ENCODE measurements around the gene MDK.

The MDK gene, protein sequence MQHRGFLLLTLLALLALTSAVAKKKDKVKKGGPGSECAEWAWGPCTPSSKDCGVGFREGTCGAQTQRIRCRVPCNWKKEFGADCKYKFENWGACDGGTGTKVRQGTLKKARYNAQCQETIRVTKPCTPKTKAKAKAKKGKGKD

DNA sequence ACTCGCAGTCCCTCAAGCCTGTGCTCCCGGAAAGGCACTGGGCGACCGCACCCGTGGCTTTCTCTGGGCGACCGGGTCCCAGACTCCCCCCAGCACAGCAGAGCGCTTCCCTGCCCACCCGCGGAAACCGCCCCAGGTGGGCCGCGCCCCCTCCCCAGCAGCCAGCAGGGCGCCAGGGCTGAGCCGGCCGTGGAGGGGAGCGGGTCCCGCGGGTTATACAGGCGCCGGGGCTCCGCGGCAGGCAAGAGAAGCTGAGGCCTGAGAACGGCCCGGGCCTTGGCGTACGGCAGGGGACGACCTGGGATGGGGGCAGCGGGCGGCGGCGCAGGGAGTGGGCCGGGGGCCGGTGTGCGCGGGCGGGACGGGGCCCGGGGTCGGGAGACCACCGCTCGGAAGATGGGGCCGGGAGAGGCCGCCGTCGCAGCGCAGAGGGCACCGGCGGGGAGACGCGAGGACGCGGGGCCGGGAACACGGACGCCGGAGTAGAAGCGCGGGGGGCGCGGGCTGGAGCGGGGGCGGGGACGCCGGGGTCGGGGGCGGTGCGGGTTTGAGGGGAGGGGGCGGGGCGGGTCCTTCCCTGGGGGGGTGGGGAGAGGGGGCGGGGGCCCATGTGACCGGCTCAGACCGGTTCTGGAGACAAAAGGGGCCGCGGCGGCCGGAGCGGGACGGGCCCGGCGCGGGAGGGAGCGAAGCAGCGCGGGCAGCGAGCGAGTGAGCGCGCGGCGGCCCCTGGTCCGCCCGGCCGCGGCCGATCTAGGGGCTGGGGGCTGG lies at the start of gene MDK:
Gene MDK (plus strand): TSS at position 622 of the 771 bp plus-strand sequence. CDS start 389 bp downstream, outside the sequence.
- H3K36me3 ChIP-seq (ENCODE audit: control insufficient read depth in 1 of 2, insufficient read depth in 2 of 2, low read length in 2 of 2) = peaks cover 3 to 20% of the 10 kb centered on the region in 2 donors
- H3K4me1 ChIP-seq (ENCODE audit: control insufficient read depth in 1 of 2, insufficient read depth in 2 of 2, low read length in 2 of 2) = peaks cover 0 to 20% of the 10 kb centered on the region in 2 donors
- H3K9me3 ChIP-seq (ENCODE audit: control insufficient read depth in 1 of 2, low read length in 2 of 2) = no peaks in the 10 kb centered on the region
- peak within 1 kb of the TSS; percentile 62 to 73 for H3K4me3 ChIP-seq (ENCODE audit: low read depth in 1 of 2, low read length in 2 of 2)
- no peak within 1 kb of the TSS for H3K27ac ChIP-seq (ENCODE audit: low read length)
- H3K27me3 ChIP-seq (ENCODE audit: low read depth, low read length) = no peaks in the 10 kb centered on the region

DNA sequence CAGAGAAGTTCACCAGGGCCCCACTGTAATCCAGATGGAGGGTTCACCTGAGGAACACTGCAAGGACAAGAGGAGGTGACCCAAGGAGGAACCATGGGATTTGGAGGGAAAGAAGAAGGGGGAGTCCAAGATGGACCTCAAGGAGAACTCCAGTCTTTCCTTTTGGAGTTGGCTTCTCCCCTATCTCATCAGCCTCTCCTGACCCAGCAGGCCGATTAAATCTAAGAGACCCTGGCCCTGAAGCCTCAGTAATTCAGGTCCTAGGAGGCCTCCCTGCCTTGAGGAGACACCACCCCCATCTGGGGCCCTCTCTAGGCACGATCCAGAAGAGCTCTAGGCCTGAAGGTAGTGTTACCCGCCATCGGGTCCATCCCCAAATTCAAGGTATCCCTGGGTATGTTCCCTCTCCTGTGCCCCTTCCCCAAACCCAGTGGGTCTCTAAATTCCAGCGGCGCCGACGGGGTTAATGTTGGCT lies 49.3 kb upstream of the MDK start:
- Histone ChIP-seq H3K9me3 (ENCODE audit: control insufficient read depth in 1 of 2, low read length in 2 of 2) (no peaks in the 10 kb centered on the region), H3K4me1 (ENCODE audit: control insufficient read depth in 1 of 2, insufficient read depth in 2 of 2, low read length in 2 of 2) (peaks cover 4 to 19% of the 10 kb centered on the region in 2 donors), H3K27me3 (ENCODE audit: low read depth, low read length) (peaks cover 32% of the 10 kb centered on the region), H3K4me3 (ENCODE audit: low read depth in 1 of 2, low read length in 2 of 2) (peak overlapping the region in 1 of 2 donors; percentile 65), H3K27ac (ENCODE audit: low read length) (no peak overlapping the region), H3K36me3 (ENCODE audit: control insufficient read depth in 1 of 2, insufficient read depth in 2 of 2, low read length in 2 of 2) (no peaks in the 10 kb centered on the region)

DNA sequence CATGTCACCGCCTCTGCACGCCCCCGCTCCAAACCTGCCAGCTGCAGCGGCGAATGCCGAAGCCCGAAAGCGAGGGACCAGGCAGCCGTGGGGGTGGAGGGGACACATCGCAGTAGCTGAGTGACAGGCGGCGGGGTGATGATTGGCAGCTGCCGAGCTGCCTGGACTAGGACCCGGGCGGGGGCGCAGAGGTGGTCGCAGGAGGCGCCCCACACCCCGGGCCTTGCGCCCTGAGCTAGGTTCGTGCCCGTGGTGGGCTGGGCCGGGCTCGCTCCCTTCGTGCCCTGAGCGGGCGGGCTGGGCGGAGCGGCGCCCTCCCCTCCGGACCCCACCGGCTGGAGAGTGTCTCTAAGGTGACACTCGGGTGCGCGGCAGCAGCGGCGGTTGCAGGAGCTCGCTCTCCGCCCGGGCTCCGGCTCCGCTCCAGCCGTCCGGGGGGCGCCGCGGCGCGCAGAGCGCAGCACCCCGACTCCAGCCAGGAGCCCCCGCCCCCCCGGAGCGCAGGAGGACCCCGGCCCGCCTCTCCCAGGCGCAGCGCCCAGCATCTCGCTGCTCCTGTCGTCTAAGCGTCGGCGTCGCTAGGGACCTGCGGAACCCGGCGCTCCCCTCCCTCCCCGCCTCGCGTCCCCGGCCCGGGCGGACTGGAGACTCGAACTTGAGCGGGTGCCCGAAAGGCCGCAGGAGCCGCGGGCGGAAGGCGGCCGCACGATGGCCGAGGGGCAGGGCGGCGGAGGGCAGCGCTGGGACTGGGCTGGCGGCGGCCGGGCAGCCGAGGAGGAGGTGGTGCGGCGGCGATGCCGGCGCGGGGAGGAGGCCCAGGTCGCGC lies 48.7 kb upstream of the MDK start:
- Histone ChIP-seq H3K27ac (ENCODE audit: low read length) (no peak overlapping the region), H3K27me3 (ENCODE audit: low read depth, low read length) (peaks cover 32% of the 10 kb centered on the region), H3K9me3 (ENCODE audit: control insufficient read depth in 1 of 2, low read length in 2 of 2) (no peaks in the 10 kb centered on the region), H3K4me3 (ENCODE audit: low read depth in 1 of 2, low read length in 2 of 2) (peak overlapping the region in 1 of 2 donors; percentile 65), H3K4me1 (ENCODE audit: control insufficient read depth in 1 of 2, insufficient read depth in 2 of 2, low read length in 2 of 2) (peaks cover 4 to 19% of the 10 kb centered on the region in 2 donors), H3K36me3 (ENCODE audit: control insufficient read depth in 1 of 2, insufficient read depth in 2 of 2, low read length in 2 of 2) (no peaks in the 10 kb centered on the region)

DNA sequence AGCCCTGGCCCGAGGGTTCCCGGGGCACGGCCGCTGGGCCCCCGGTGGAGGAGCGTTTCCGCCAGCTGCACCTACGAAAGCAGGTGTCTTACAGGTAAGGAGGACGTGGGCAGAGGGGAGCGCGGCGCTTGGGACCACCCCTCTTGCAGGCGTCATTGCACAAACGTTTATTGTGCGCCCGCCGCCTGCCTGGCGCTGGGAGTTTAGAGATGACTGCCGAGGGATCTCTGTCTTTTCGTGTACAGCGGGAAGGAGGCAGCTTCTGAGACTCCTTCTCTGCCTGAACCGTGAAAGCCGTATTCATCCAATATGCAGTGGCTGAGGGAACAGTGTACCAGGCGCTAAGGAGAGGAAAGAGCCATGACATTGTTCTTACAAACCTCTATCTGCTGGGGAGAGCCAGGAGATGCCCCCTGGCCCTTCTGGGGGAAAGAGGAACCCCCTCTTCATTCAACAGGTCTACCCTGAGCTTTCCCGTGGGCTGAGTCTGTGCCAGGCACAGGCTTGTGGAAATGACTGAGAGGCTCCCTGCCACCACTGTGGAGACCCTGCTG lies 48.0 kb upstream of the MDK start:
- Histone ChIP-seq H3K4me3 (ENCODE audit: low read depth in 1 of 2, low read length in 2 of 2) (peak overlapping the region in 1 of 2 donors; percentile 65), H3K9me3 (ENCODE audit: control insufficient read depth in 1 of 2, low read length in 2 of 2) (no peaks in the 10 kb centered on the region), H3K4me1 (ENCODE audit: control insufficient read depth in 1 of 2, insufficient read depth in 2 of 2, low read length in 2 of 2) (peaks cover 4 to 25% of the 10 kb centered on the region in 2 donors), H3K27ac (ENCODE audit: low read length) (no peak overlapping the region), H3K27me3 (ENCODE audit: low read depth, low read length) (peaks cover 32% of the 10 kb centered on the region), H3K36me3 (ENCODE audit: control insufficient read depth in 1 of 2, insufficient read depth in 2 of 2, low read length in 2 of 2) (no peaks in the 10 kb centered on the region)

DNA sequence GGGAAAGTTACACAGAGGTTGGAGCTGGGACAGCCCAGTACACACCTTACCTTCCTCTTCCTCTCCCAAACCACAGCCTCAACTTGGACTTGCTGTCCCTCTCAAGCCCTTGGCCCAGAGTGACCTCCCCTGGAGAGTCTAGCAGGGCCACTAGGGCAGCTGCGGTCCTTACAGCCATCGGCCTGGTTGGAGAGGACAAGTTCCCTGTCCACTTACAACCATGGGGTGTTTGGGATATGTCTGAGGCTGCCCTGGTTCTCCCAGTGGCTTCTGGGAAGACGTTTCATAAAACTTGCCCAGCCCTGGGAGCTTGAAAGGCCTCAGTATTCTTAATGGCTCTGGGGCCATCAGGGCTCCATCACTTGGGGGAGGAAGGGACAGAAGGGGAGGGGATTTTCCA lies 47.3 kb upstream of the MDK start:
- Histone ChIP-seq H3K27me3 (ENCODE audit: low read depth, low read length) (peaks cover 32% of the 10 kb centered on the region), H3K4me3 (ENCODE audit: low read depth in 1 of 2, low read length in 2 of 2) (no peak overlapping the region), H3K27ac (ENCODE audit: low read length) (no peak overlapping the region), H3K9me3 (ENCODE audit: control insufficient read depth in 1 of 2, low read length in 2 of 2) (no peaks in the 10 kb centered on the region), H3K36me3 (ENCODE audit: control insufficient read depth in 1 of 2, insufficient read depth in 2 of 2, low read length in 2 of 2) (no peaks in the 10 kb centered on the region), H3K4me1 (ENCODE audit: control insufficient read depth in 1 of 2, insufficient read depth in 2 of 2, low read length in 2 of 2) (peaks cover 6 to 32% of the 10 kb centered on the region in 2 donors)

DNA sequence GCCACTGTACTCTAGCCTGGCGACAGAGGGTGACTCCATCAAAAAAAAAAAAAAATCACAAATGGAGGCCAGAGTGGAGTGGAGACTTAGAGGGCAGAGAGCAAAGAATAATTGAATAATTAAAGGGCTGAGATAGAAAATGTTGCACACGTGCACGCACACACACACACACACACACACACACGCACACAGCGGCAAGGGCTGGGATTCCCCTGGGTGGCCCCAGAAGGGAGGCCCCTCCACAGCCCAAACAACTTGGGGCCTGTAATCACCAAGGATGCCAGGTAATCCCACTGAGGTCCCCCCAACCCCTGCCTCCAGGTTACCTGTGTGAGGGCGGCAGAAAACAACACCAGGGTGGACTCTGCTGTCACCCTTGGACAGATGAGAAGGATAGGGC lies 46.2 kb upstream of the MDK start:
- Histone ChIP-seq H3K4me3 (ENCODE audit: low read depth in 1 of 2, low read length in 2 of 2) (no peak overlapping the region), H3K27me3 (ENCODE audit: low read depth, low read length) (peaks cover 27% of the 10 kb centered on the region), H3K27ac (ENCODE audit: low read length) (no peak overlapping the region), H3K9me3 (ENCODE audit: control insufficient read depth in 1 of 2, low read length in 2 of 2) (no peaks in the 10 kb centered on the region), H3K4me1 (ENCODE audit: control insufficient read depth in 1 of 2, insufficient read depth in 2 of 2, low read length in 2 of 2) (peaks cover 10 to 38% of the 10 kb centered on the region in 2 donors), H3K36me3 (ENCODE audit: control insufficient read depth in 1 of 2, insufficient read depth in 2 of 2, low read length in 2 of 2) (no peaks in the 10 kb centered on the region)

DNA sequence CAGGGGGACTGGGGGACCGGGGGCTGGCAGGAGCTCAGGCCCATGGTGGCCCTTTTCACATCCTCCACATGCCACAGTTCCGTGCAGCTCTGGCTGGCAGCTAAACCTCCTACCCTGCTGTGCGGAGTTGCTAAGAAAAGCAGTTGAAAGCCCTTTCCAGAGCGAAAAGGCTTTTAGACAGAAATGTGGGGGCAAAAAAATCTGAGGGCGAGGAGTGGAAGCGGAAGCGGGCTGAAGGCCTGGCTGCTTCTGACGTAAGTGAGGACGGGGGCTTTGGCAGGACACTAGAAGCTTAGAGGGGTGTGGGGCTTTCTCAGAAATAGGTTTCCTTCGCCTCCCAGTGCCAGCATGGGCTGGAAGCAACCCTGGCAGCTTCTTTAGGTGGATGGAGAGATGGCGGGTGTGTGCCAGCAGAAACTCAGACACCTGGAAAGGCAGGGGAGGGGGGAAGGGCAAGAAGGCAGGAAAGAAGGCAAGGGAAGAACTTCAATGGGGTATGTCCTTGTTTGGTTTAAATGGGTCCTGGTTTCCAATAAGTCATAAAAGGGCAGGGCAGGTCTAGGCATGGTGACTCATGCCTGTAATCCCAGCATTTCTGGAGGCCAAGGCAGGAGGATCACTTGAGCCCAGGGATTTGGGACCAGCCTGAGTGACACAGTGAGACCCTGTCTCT lies 45.4 kb upstream of the MDK start:
- peaks cover 23% of the 10 kb centered on the region for H3K27me3 ChIP-seq (ENCODE audit: low read depth, low read length)
- no peaks in the 10 kb centered on the region for H3K9me3 ChIP-seq (ENCODE audit: control insufficient read depth in 1 of 2, low read length in 2 of 2)
- H3K27ac ChIP-seq (ENCODE audit: low read length) = no peak overlapping the region
- H3K4me3 ChIP-seq (ENCODE audit: low read depth in 1 of 2, low read length in 2 of 2) = no peak overlapping the region
- no peaks in the 10 kb centered on the region for H3K36me3 ChIP-seq (ENCODE audit: control insufficient read depth in 1 of 2, insufficient read depth in 2 of 2, low read length in 2 of 2)
- H3K4me1 ChIP-seq (ENCODE audit: control insufficient read depth in 1 of 2, insufficient read depth in 2 of 2, low read length in 2 of 2) = peaks cover 10 to 35% of the 10 kb centered on the region in 2 donors

DNA sequence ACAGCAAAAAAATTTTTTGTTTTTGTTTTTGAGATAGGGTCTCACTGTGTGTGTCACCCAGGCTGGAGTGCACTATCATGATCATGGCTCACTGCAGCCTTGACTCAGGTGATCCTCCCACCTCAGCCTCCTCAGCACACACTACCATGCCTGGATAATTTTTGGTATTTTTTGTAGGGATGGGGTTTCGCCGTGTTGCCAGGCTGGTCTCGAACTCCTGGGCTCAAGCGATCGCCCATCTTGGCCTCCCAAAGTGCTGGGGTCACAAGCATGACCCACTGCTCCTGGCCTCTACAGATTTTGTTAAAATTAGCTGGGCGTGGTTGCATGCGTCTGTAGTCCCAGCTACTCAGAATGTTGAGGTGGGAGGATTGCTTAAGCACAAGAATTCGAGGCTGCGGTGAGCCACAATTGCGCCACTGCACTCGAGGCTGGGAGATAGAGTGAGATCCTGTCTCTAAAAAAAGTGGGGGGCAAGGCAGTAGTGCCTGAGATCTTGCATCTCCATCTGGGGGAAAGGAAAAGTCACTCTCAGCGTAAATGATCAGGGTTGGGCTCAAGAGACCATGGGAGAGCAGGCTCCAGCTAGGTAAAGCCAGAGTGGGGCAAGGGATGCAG lies 44.8 kb upstream of the MDK start:
- Histone ChIP-seq H3K27ac (ENCODE audit: low read length) (no peak overlapping the region), H3K9me3 (ENCODE audit: control insufficient read depth in 1 of 2, low read length in 2 of 2) (no peaks in the 10 kb centered on the region), H3K4me1 (ENCODE audit: control insufficient read depth in 1 of 2, insufficient read depth in 2 of 2, low read length in 2 of 2) (peaks cover 10 to 35% of the 10 kb centered on the region in 2 donors), H3K27me3 (ENCODE audit: low read depth, low read length) (peaks cover 18% of the 10 kb centered on the region), H3K36me3 (ENCODE audit: control insufficient read depth in 1 of 2, insufficient read depth in 2 of 2, low read length in 2 of 2) (no peaks in the 10 kb centered on the region), H3K4me3 (ENCODE audit: low read depth in 1 of 2, low read length in 2 of 2) (no peak overlapping the region)

DNA sequence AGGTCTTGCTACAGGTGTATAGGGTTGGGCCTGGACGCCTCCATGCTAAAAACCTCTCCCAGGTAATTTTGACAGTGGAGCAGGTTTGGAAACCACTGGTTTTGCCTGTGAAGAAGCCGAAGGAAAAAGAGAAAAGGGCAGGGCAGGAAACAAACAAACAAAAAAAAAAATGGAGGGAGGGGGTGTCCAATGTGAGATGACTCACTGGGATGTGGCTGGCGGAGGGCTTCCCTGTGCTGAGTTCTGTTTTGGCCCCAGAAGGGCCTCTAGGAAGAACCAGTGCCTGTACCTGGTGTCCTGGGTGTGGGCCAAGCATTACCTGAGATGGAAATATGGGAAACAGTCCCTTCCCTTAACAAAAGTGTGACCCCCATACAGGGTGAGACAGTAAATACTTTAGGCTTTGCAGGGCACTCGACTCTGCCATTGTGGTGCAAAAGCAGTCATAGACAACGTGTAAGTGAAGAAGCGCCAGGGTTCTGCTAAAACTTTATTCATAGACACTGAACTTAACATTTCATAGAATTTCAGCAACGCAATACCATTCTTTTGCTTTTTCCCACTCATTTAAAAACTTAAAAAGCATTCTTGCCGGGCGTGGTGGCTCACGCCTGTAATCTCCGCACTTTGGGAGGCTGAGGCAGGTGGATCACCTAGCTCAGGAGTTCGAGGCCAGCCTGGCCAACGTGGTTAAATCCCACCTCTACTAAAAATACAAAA lies 43.7 kb upstream of the MDK start:
- Histone ChIP-seq H3K27ac (ENCODE audit: low read length) (no peak overlapping the region), H3K27me3 (ENCODE audit: low read depth, low read length) (peaks cover 7% of the 10 kb centered on the region), H3K4me1 (ENCODE audit: control insufficient read depth in 1 of 2, insufficient read depth in 2 of 2, low read length in 2 of 2) (peaks cover 10 to 36% of the 10 kb centered on the region in 2 donors), H3K36me3 (ENCODE audit: control insufficient read depth in 1 of 2, insufficient read depth in 2 of 2, low read length in 2 of 2) (no peaks in the 10 kb centered on the region), H3K9me3 (ENCODE audit: control insufficient read depth in 1 of 2, low read length in 2 of 2) (no peaks in the 10 kb centered on the region), H3K4me3 (ENCODE audit: low read depth in 1 of 2, low read length in 2 of 2) (no peak overlapping the region)

DNA sequence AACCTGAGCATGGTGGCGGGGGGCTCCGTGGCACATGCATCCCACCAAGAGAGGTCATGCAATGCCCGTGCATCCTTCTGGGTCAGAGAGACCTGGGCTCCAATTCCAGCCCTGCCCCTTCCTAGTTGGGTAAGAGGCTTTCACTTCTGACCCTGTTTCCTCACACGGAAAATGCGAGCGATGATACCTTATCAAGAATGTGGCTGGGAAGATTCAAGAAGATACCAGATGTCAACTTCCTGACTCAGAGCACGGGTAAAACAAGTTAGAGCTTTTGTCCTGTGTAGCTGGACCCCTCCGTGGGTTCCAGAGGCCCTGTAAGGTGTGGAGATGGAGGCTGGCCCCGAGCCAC lies 42.9 kb upstream of the MDK start:
- Histone ChIP-seq H3K9me3 (ENCODE audit: control insufficient read depth in 1 of 2, low read length in 2 of 2) (no peaks in the 10 kb centered on the region), H3K27ac (ENCODE audit: low read length) (no peak overlapping the region), H3K27me3 (ENCODE audit: low read depth, low read length) (peaks cover 5% of the 10 kb centered on the region), H3K4me1 (ENCODE audit: control insufficient read depth in 1 of 2, insufficient read depth in 2 of 2, low read length in 2 of 2) (peaks cover 8 to 28% of the 10 kb centered on the region in 2 donors), H3K36me3 (ENCODE audit: control insufficient read depth in 1 of 2, insufficient read depth in 2 of 2, low read length in 2 of 2) (no peaks in the 10 kb centered on the region), H3K4me3 (ENCODE audit: low read depth in 1 of 2, low read length in 2 of 2) (peak overlapping the region; percentile 49 to 52)

Data from muscle layer of duodenum (tissue), 2 donors.